H1 (cell line): Measurements from ENCODE around the gene GBP4. TPM values are rescaled to one million over a fixed set of nuclear protein-coding genes. Genes with fewer than 3 reads are reported as not detected.

Source experiments
- CTCF ChIA-PET: fragments of 300-600 bp; sonication (Branson Sonifier 250); formaldehyde crosslinking; loops from one replicate; lab custom pipeline; 2021; ENCODE audit not compliant: partially characterized antibody; lab: Charles Lee
- POLR2A ChIA-PET: fragments of 300-600 bp; sonication (Branson Sonifier 250); formaldehyde crosslinking; loops from one replicate; lab custom pipeline; 2021; ENCODE audit warnings: inconsistent platforms; ENCODE audit not compliant: partially characterized antibody; lab: Charles Lee
- DNase-seq, 2 experiments: peaks; one replicate each; pipeline versions ENCODE4 v3.0.0 to v3.0.0-alpha.2; 2010 to 2022; ENCODE audit warnings: low spot score in 2 of 2, low read depth in 1 of 2, mixed read lengths in 1 of 2
- FAIRE-seq: peaks from 2 replicates; lab custom pipeline; 2011; peaks lifted over from hg19 to GRCh38; lab: Jason Lieb, UNC
- H2AFZ ChIP-seq: 2 replicates; pipeline ENCODE4 v1.8.1; 2012; ENCODE audit warnings: low read length, inconsistent platforms
- H2AK5ac ChIP-seq: 2 replicates; pipeline ENCODE4 v1.6.1; 2013; ENCODE audit warnings: low read depth, low read length
- H2BK120ac ChIP-seq: replicated peaks from 2 replicates; pipeline ENCODE3; 2013; ENCODE audit warnings: low read depth, low read length, inconsistent platforms
- H2BK12ac ChIP-seq: 2 replicates; pipeline ENCODE4 v1.6.1; 2013; ENCODE audit warnings: low read depth, low read length
- H2BK15ac ChIP-seq: 2 replicates; pipeline ENCODE4 v1.6.1; 2013; ENCODE audit warnings: low read length
- H2BK20ac ChIP-seq: 2 replicates; pipeline ENCODE4 v1.6.1; 2013; ENCODE audit warnings: low read length
- H2BK5ac ChIP-seq: 2 replicates; pipeline ENCODE4 v1.6.1; 2013; ENCODE audit warnings: low read depth, low read length
- H3K14ac ChIP-seq: 2 replicates; pipeline ENCODE4 v1.6.1; 2013; ENCODE audit warnings: inconsistent platforms; ENCODE audit not compliant: insufficient read length
- H3K18ac ChIP-seq: 2 replicates; pipeline ENCODE4 v1.6.1; 2013; ENCODE audit warnings: low read length; ENCODE audit errors: extremely low read depth
- H3K23ac ChIP-seq: 2 replicates; pipeline ENCODE4 v1.6.1; 2013; ENCODE audit warnings: inconsistent platforms; ENCODE audit not compliant: insufficient read length
- H3K23me2 ChIP-seq: 2 replicates; pipeline ENCODE4 v1.6.1; 2013; ENCODE audit warnings: low read depth, low read length
- H3K27ac ChIP-seq: 2 replicates; pipeline ENCODE4 v1.6.1; 2011; ENCODE audit warnings: low read depth, low read length, inconsistent platforms
- H3K27me3 ChIP-seq, 4 experiments: replicated peaks in 1 of 4; 1 replicate in 1 of 4; 2 replicates in 3 of 4; pipeline versions ENCODE4 v1.6.1 to v1.8.1; 2011 to 2013; ENCODE audit warnings: low read length in 3 of 4, mild to moderate bottlenecking in 3 of 4, inconsistent platforms in 2 of 4, mixed read lengths in 2 of 4, moderate library complexity in 1 of 4; ENCODE audit not compliant: control insufficient read depth in 3 of 4, insufficient read depth in 3 of 4; ENCODE audit errors: extremely low read depth in 1 of 4
- H3K36me3 ChIP-seq, 4 experiments: 2 replicates each; pipeline versions ENCODE4 v1.6.1 to v1.8.1; 2011 to 2013; ENCODE audit warnings: mild to moderate bottlenecking in 4 of 4, low read length in 3 of 4, moderate library complexity in 2 of 4, control low read depth in 1 of 4, inconsistent platforms in 1 of 4; ENCODE audit not compliant: insufficient read depth in 4 of 4, control insufficient read depth in 2 of 4
- H3K4ac ChIP-seq: replicated peaks from 2 replicates; pipeline ENCODE3; 2013; ENCODE audit warnings: low read length, low read depth, mixed read lengths, inconsistent platforms; ENCODE audit not compliant: insufficient read length
- H3K4me1 ChIP-seq, 4 experiments: replicated peaks in 1 of 4; 1 replicate in 1 of 4; 2 replicates in 3 of 4; pipeline versions ENCODE4 v1.6.1 to v1.8.1; 2011 to 2013; ENCODE audit warnings: low read length in 3 of 4, inconsistent platforms in 2 of 4, mixed read lengths in 1 of 4; ENCODE audit not compliant: insufficient read depth in 4 of 4, control insufficient read depth in 3 of 4
- H3K4me2 ChIP-seq, 2 experiments: 2 replicates each; pipeline versions ENCODE4 v1.6.1 to v1.8.1; 2011 to 2013; ENCODE audit warnings: low read depth in 2 of 2, low read length in 2 of 2, control low read depth in 1 of 2, inconsistent platforms in 1 of 2, mild to moderate bottlenecking in 1 of 2; ENCODE audit not compliant: insufficient read depth in 1 of 2
- H3K4me3 ChIP-seq, 4 experiments: fragments of 200-600, 300-600 bp in 1 of 4; sonication (generic), shearing (Covaris generic), sonication (Bioruptor Twin) in 1 of 4; 2 replicates each; pipeline versions ENCODE4 v1.5.1 to v1.8.1; 2011 to 2016; ENCODE audit warnings: low read length in 4 of 4, low read depth in 3 of 4, control low read depth in 2 of 4, inconsistent platforms in 2 of 4, mild to moderate bottlenecking in 2 of 4, mixed read lengths in 1 of 4, moderate library complexity in 1 of 4; ENCODE audit not compliant: insufficient read depth in 2 of 4; ENCODE audit errors: extremely low read depth in 1 of 4
- H3K56ac ChIP-seq: replicated peaks from 2 replicates; pipeline ENCODE3; 2013; ENCODE audit warnings: low read depth, mild to moderate bottlenecking, mixed read lengths, low read length, inconsistent platforms; ENCODE audit not compliant: insufficient read length
- H3K79me1 ChIP-seq: 2 replicates; pipeline ENCODE4 v1.6.1; 2013; ENCODE audit warnings: low read depth, low read length, control low read depth
- H3K79me2 ChIP-seq, 2 experiments: 2 replicates each; pipeline versions ENCODE4 v1.6.1 to v1.8.1; 2012 to 2013; ENCODE audit warnings: low read length in 2 of 2, mild to moderate bottlenecking in 2 of 2, inconsistent platforms in 1 of 2; ENCODE audit not compliant: insufficient read depth in 2 of 2, control insufficient read depth in 1 of 2
- H3K9ac ChIP-seq, 4 experiments: replicated peaks in 1 of 4; 1 replicate in 1 of 4; 2 replicates in 3 of 4; pipeline versions ENCODE4 v1.6.1 to v1.8.1; 2011 to 2013; ENCODE audit warnings: low read depth in 3 of 4, low read length in 3 of 4, control low read depth in 2 of 4, mild to moderate bottlenecking in 2 of 4, moderate library complexity in 2 of 4, inconsistent platforms in 1 of 4; ENCODE audit errors: extremely low read depth in 1 of 4
- H3K9me3 ChIP-seq, 2 experiments: 2 replicates each; pipeline versions ENCODE4 v1.6.1 to v1.8.1; 2012 to 2013; ENCODE audit warnings: mild to moderate bottlenecking in 2 of 2, moderate library complexity in 2 of 2, control low read depth in 1 of 2, inconsistent platforms in 1 of 2, low read depth in 1 of 2, low read length in 1 of 2, mixed read lengths in 1 of 2; ENCODE audit not compliant: insufficient read depth in 2 of 2
- H4K20me1 ChIP-seq, 2 experiments: replicated peaks in 1 of 2; 2 replicates each; pipeline versions ENCODE3 to v1.8.1; 2011 to 2013; ENCODE audit warnings: inconsistent platforms in 2 of 2, low read length in 2 of 2, mild to moderate bottlenecking in 1 of 2; ENCODE audit not compliant: insufficient read depth in 2 of 2, control insufficient read depth in 1 of 2
- H4K5ac ChIP-seq: 2 replicates; pipeline ENCODE4 v1.6.1; 2013; ENCODE audit warnings: low read length, low read depth, mixed read lengths, inconsistent platforms; ENCODE audit not compliant: insufficient read length
- H4K8ac ChIP-seq: 2 replicates; pipeline ENCODE4 v1.8.0; 2013; ENCODE audit warnings: mild to moderate bottlenecking, moderate library complexity, low read length, inconsistent platforms; ENCODE audit not compliant: insufficient read depth; ENCODE audit errors: extremely low read depth
- H4K91ac ChIP-seq: replicated peaks from 2 replicates; pipeline ENCODE3; 2013; ENCODE audit warnings: low read length, mixed read lengths, inconsistent platforms; ENCODE audit not compliant: insufficient read length
- CEBPB ChIP-seq: IDR thresholded peaks from 2 replicates; pipeline ENCODE4 v1.6.1; 2012; ENCODE audit warnings: low read depth, low read length
- CHD1 ChIP-seq: IDR thresholded peaks from 2 replicates; pipeline ENCODE4 v1.6.1; 2012; ENCODE audit warnings: low read depth, low read length, improper control_type of control experiment
- FOSL1 ChIP-seq: IDR thresholded peaks from 2 replicates; pipeline ENCODE4 v1.6.1; 2011; ENCODE audit warnings: mild to moderate bottlenecking, low read depth, low read length, moderate library complexity; ENCODE audit not compliant: insufficient read depth
- HDAC6 ChIP-seq: IDR thresholded peaks from one replicate; pipeline ENCODE4 v1.7.1; 2012; ENCODE audit warnings: low read depth, mild to moderate bottlenecking, inconsistent platforms, low read length, moderate library complexity
- JUND ChIP-seq: IDR thresholded peaks from 2 replicates; pipeline ENCODE4 v1.6.1; 2011; ENCODE audit warnings: mild to moderate bottlenecking, improper control_type of control experiment, low read length
- KDM1A ChIP-seq: fragments of 200-600, 300-600 bp; sonication (generic); IDR thresholded peaks from 2 replicates; pipeline ENCODE4 v1.7.1; 2016; ENCODE audit warnings: mild to moderate bottlenecking, low read length, borderline replicate concordance
- KDM4A ChIP-seq: IDR thresholded peaks from one replicate; pipeline ENCODE4 v1.7.1; 2012; ENCODE audit warnings: low read depth, mild to moderate bottlenecking, moderate library complexity, low read length, inconsistent platforms; ENCODE audit not compliant: severe bottlenecking
- KDM5A ChIP-seq: fragments of 200-600 bp; IDR thresholded peaks from 2 replicates; pipeline ENCODE4 v1.7.1; 2012; ENCODE audit warnings: mild to moderate bottlenecking, low read length, inconsistent platforms, mixed read lengths
- MAFK ChIP-seq: IDR thresholded peaks from 2 replicates; pipeline ENCODE4 v1.6.1; 2012; ENCODE audit warnings: low read depth, mild to moderate bottlenecking, improper control_type of control experiment, low read length
- MAX ChIP-seq: IDR thresholded peaks from 2 replicates; pipeline ENCODE4 v1.6.1; 2012; ENCODE audit warnings: inconsistent platforms
- NANOG ChIP-seq: IDR thresholded peaks from 2 replicates; pipeline ENCODE4 v1.6.1; 2011; ENCODE audit warnings: low read length, low read depth, mild to moderate bottlenecking, inconsistent platforms; ENCODE audit not compliant: insufficient read depth, poor library complexity, severe bottlenecking
- PHF8 ChIP-seq: fragments of 200-600 bp; sonication (generic); conservative IDR thresholded peaks from 2 replicates; pipeline ENCODE4 v1.7.1; 2012; ENCODE audit warnings: low read depth, mild to moderate bottlenecking, inconsistent platforms, low read length, moderate library complexity
- TCF12 ChIP-seq: IDR thresholded peaks from 2 replicates; pipeline ENCODE4 v1.6.1; 2011; ENCODE audit warnings: low read depth, mild to moderate bottlenecking, low read length
- YY1 ChIP-seq: IDR thresholded peaks from 2 replicates; pipeline ENCODE4 v1.6.1; 2011; ENCODE audit warnings: low read depth, mild to moderate bottlenecking, low read length
- ZNF274 ChIP-seq: IDR thresholded peaks from 2 replicates; pipeline ENCODE4 v1.7.0; 2012; ENCODE audit warnings: low read length, borderline replicate concordance; ENCODE audit errors: extremely low read depth
- WGBS, 2 experiments: shearing (Covaris generic) in 1 of 2; methylation state at CpG; one replicate each; pipeline versions ENCODE4 v1.1.6 to v1.1.7; 2013 to 2015; ENCODE audit warnings: low lambda C conversion rate in 2 of 2, mixed read lengths in 2 of 2, inconsistent platforms in 1 of 2, low coverage in 1 of 2, missing lambda C conversion rate in 1 of 2; ENCODE audit not compliant: insufficient replicate concordance in 2 of 2, insufficient coverage in 1 of 2, insufficient read length in 1 of 2; ENCODE audit errors: extremely low coverage in 1 of 2, missing lambda C conversion rate in 1 of 2; 5-methylcytosine and 5-hydroxymethylcytosine counted together
- polyA plus RNA-seq, 7 experiments: library from polyadenylated mRNA; depleted of rRNA in 3 of 7; stranded (reverse) in 5 of 7; unstranded in 2 of 7; fragments of >200 nt in 5 of 7; fragments of 200-250 nt in 2 of 7; gene quantifications; 1 replicate in 5 of 7; 2 replicates in 1 of 7; 4 replicates in 1 of 7; pipeline versions ENCODE4 v1.2.1 to v1.2.3, GENCODE V29; 2011 to 2013; ENCODE audit warnings: missing spikeins in 2 of 7, mixed read lengths in 2 of 7
- total RNA-seq: library from RNA; stranded (reverse); fragmentation: NEBNext Ultra II Directional; extraction: Animal tissue kit (Norgen Biotek cat#: 25700); gene quantifications from 2 replicates; pipeline ENCODE4 v1.2.1, GENCODE V29; 2021

The GBP4 gene
- total and polyA plus RNA-seq, 2 of the 8 experiments (the other 6 are each of a cell fraction or from before 2014, with no cell fraction given) = 0.02 TPM; not detected in 1

- Histone ChIP-seq H3K4ac (no peak overlapping the region), H3K79me1 (no peaks in the 10 kb centered on the region), H3K27ac (no peak overlapping the region), H3K9ac (no peak overlapping the region), H4K5ac (no peak overlapping the region), H4K20me1 (no peaks in the 10 kb centered on the region), H3K79me2 (no peaks in the 10 kb centered on the region), H3K18ac (no peak overlapping the region), H3K56ac (no peak overlapping the region), H2BK15ac (no peak overlapping the region), H2AK5ac (no peak overlapping the region), H3K9me3 (no peaks in the 10 kb centered on the region), H2BK5ac (no peak overlapping the region), H2BK120ac (no peak overlapping the region), H3K4me3 (no peak overlapping the region), H2BK20ac (no peak overlapping the region), H3K23ac (no peak overlapping the region), H3K36me3 (no peaks in the 10 kb centered on the region), H3K14ac (no peak overlapping the region), H2BK12ac (no peak overlapping the region), H2AFZ (no peak overlapping the region), H4K91ac (no peak overlapping the region), H3K4me1 (no peaks in the 10 kb centered on the region), H4K8ac (no peak overlapping the region), H3K4me2 (no peak overlapping the region), H3K23me2 (no peaks in the 10 kb centered on the region), H3K27me3 (no peaks in the 10 kb centered on the region)
- FAIRE-seq = no peak
- ChIA-PET CTCF (no interaction called here), POLR2A (no interaction called here)
- no peak for DNase-seq
- 92% methylated on average over 2 of the region's 2 CpGs; no CpG with 5 or more reads in 1 of the 2 experiments for WGBS, 2 experiments
- no peak for TF ChIP-seq JUND
- TF ChIP-seq KDM1A = no peak
- no peak for TF ChIP-seq CEBPB
- no peak for TF ChIP-seq FOSL1
- TF ChIP-seq TCF12 = no peak
- no peak for TF ChIP-seq ZNF274
- no peak for TF ChIP-seq NANOG
- no peak for TF ChIP-seq MAX
- TF ChIP-seq KDM5A = no peak
- TF ChIP-seq PHF8 = no peak
- no peak for TF ChIP-seq KDM4A
- no peak for TF ChIP-seq YY1
- TF ChIP-seq HDAC6 = no peak
- no peak for TF ChIP-seq MAFK
- no peak for TF ChIP-seq CHD1
Measured at GRCh38 chr1:89176971-89177370, 21.8 kb downstream of the GBP4 start.
